Spleen (tissue), 7 donors: ENCODE data around the gene ACTA1.

Source experiments
- POLR2A ChIP-seq, 3 donors: fragments of 450-650 bp; IDR thresholded peaks; one replicate each; pipeline ENCODE4 v1.5.1; 2017; ENCODE audit warnings: antibody characterized with exemption in 3 of 3, mild to moderate bottlenecking in 1 of 3
- POLR2AphosphoS5 ChIP-seq, 3 donors: sonication (generic); formaldehyde crosslinking; IDR thresholded peaks; one replicate each; pipeline ENCODE4 v1.5.1; 2017; ENCODE audit warnings: antibody characterized with exemption in 3 of 3
- TF ChIP-seq, protein P1 (sequence below), 11 experiments: fragments of 200-600 bp in 7 of 11; fragments of 450-650 bp in 4 of 11; sonication (generic) in 4 of 11; IDR thresholded peaks in 8 of 11; conservative IDR thresholded peaks in 3 of 11; 1 replicate in 7 of 11; 2 replicates in 4 of 11; pipeline versions ENCODE4 v1.4.0 to v1.8.0; 2016 to 2021; ENCODE audit warnings: antibody characterized with exemption in 11 of 11, inconsistent platforms in 4 of 11, mild to moderate bottlenecking in 1 of 11
- donor health status: DM: no; HTN: no; CAD: no; lungs with moderate emphysema.
- donor health status: DM: no; HTN: no; CAD: no.
- donor health status: DM: no; HTN: no; CAD: no.

DNA sequence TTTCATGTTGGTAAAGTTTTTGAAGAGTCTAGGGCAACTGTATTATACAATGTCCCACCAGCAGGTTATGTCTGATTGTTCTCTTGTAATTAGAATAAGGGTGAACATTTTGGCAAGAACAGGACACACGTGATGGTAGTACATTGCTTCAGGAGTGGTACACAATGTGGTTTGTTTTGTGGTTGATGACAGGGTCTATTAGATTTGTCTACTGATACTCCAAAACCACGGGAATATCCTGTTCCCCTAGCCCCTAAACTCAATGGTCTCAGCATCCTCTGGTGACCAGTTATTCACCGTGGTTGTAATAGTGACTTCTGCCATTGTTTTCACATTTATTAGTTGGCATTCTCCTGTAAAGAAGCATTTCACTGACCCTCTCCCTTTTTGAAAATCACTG is 22.1 kb upstream of the ACTA1 start:
- TF ChIP-seq, protein P1, sequence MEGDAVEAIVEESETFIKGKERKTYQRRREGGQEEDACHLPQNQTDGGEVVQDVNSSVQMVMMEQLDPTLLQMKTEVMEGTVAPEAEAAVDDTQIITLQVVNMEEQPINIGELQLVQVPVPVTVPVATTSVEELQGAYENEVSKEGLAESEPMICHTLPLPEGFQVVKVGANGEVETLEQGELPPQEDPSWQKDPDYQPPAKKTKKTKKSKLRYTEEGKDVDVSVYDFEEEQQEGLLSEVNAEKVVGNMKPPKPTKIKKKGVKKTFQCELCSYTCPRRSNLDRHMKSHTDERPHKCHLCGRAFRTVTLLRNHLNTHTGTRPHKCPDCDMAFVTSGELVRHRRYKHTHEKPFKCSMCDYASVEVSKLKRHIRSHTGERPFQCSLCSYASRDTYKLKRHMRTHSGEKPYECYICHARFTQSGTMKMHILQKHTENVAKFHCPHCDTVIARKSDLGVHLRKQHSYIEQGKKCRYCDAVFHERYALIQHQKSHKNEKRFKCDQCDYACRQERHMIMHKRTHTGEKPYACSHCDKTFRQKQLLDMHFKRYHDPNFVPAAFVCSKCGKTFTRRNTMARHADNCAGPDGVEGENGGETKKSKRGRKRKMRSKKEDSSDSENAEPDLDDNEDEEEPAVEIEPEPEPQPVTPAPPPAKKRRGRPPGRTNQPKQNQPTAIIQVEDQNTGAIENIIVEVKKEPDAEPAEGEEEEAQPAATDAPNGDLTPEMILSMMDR (IDR thresholded peaks at IDR 0.05 in 8 of 11, conservative IDR thresholded peaks at IDR 0.05 in 3 of 11): no peak
- TF ChIP-seq POLR2A (IDR thresholded peaks at IDR 0.05): no peak
- no peak for TF ChIP-seq POLR2AphosphoS5 (IDR thresholded peaks at IDR 0.05)
